Activated naive CD4-positive, alpha-beta T cell treated with anti-CD3 and anti-CD28 coated beads, Interleukin-2, amount 50 U/mL, for 72 hours (primary cell): ENCODE results near the gene PFDN5. TPM values are rescaled to one million over a fixed set of nuclear protein-coding genes. Genes with fewer than 3 reads are reported as not detected.

Experiments
- ATAC-seq, 2 donors: fragments of 150-1000 bp; cut with Tn5 transposase; 2 replicates each; pipeline ENCODE4 v1.10.0; 2021; ENCODE audit warnings: mild to moderate bottlenecking in 2 of 2, moderate library complexity in 2 of 2
- DNase-seq, 2 donors: peaks; one replicate each; pipeline ENCODE4 v3.0.0; 2021 to 2022; ENCODE audit warnings: low spot score in 2 of 2
- H3K27ac Mint-ChIP-seq, 2 donors: one replicate each; pipeline ENCODE4 v1.8.0; 2022; ENCODE audit warnings: mild to moderate bottlenecking in 2 of 2, mixed read lengths in 2 of 2
- H3K36me3 Mint-ChIP-seq, 2 donors: one replicate each; pipeline ENCODE4 v1.8.0; 2022; ENCODE audit warnings: mixed read lengths in 2 of 2
- H3K9me3 Mint-ChIP-seq, 2 donors: one replicate each; pipeline ENCODE4 v1.8.0; 2022; ENCODE audit warnings: mixed read lengths in 2 of 2
- total RNA-seq, 2 donors: library from RNA; stranded (reverse); gene quantifications; one replicate each; pipeline ENCODE4 v1.2.3, GENCODE V29; 2022

PFDN5 gene
- 100 to 1,000 TPM; 334 to 355 TPM for total RNA-seq

GRCh38 chr12:53295070-53295890 is at the start of gene PFDN5:
Gene PFDN5, plus strand, starts transcription at chr12:53295542. Its CDS starts 26 bp downstream, at chr12:53295568.
- ATAC-seq, result peak; percentile 76 to 83
- DNase-seq, result peak; percentile 78 to 84
- H3K9me3 Mint-ChIP-seq, result no peaks in the 10 kb centered on the region
- peak within 1 kb of the TSS; percentile 92 to 99 for H3K27ac Mint-ChIP-seq
- H3K36me3 Mint-ChIP-seq, result peaks cover 63 to 68% of the 10 kb centered on the region in 2 donors

GRCh38 chr12:53251477-53252348 is 43.6 kb upstream of the PFDN5 start:
- peak; percentile 78 to 93 for ATAC-seq
- peaks cover 8 to 20% of the 10 kb centered on the region in 2 donors for H3K36me3 Mint-ChIP-seq
- DNase-seq, result peak; percentile 73 to 89

DNA sequence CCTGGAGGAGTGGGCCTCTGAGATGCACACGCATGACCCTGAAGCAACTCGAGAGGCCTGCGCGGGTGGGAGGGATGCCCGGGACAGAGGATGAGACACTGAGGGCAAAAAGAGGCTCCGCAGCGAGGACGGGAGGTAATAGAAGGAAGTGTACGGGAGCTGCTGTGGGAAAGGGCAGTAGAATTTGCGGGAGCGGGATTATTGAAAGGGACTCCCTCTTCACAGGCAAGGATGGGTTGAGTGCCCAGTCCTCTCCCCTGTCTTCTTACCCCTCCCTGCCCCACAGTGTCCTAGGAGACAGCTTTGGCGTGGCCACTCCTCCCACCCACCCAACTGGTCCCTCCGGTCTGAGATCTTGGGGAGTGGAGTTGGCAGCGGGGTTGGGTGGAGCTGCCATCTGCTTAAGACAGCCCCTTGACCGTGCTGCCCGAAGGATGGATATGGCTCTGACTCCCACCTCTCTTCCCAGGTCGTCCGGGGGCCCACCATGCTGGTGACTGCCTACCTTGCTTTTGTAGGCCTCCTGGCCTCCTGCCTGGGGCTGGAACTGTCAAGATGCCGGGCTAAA is 42.9 kb upstream of the PFDN5 start:
- peak; percentile 14 to 21 for ATAC-seq

More at GRCh38 chr12:53251477-53252348, 43.6 kb upstream of the PFDN5 start:
- Mint-ChIP-seq H3K27ac (peak overlapping the region; percentile 94 to 99), H3K9me3 (no peaks in the 10 kb centered on the region)

GRCh38 chr12:53253298-53253697 is 42.0 kb upstream of the PFDN5 start:
- no peak for ATAC-seq
- no peak for DNase-seq
- Mint-ChIP-seq H3K36me3 (peaks cover 8 to 20% of the 10 kb centered on the region in 2 donors), H3K9me3 (no peaks in the 10 kb centered on the region), H3K27ac (peak overlapping the region; percentile 94 to 99)

More for the DNA sequence above, 42.9 kb upstream of the PFDN5 start:
- no peaks in the 10 kb centered on the region for H3K9me3 Mint-ChIP-seq
- H3K27ac Mint-ChIP-seq, result peak overlapping the region; percentile 94 to 99
- peaks cover 8 to 20% of the 10 kb centered on the region in 2 donors for H3K36me3 Mint-ChIP-seq
- no peak for DNase-seq

DNA sequence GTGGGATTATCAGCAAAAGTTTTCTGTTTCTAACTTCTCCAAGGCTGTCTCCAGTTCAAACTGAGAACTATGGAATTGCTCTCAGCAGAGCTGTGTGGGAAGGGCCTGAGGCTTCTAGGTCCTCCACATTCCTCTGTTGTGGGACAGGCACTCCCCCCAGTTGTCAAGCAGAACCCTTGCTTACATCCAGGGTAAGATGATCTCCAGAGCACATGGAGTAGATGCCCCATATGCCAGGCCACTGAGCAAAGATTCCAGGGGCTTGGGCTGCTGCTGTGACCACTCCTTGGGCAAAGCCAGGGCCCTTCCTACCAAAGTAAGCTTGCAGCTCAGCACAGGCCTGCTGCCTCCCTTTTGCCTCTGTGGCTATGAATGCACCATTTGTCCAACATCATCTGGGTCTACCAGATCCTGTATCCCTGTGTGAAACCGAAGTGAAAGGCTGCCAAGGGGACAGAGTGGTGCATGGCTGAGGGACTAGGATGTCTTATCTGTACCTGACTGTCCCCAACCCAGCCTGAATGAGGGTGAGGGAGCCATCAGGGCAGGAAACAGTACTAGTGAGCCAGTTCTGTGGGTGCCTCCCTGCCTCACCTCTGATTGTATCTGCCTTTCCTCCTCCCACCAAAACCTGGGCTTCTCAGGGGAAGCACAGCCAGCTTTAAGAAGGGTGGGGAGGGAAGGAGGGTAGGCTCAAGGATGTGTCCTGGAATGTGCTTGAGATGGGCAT is 40.4 kb upstream of the PFDN5 start:
- Mint-ChIP-seq H3K27ac (peak overlapping the region; percentile 38 to 66), H3K36me3 (peaks cover 8 to 20% of the 10 kb centered on the region in 2 donors), H3K9me3 (no peaks in the 10 kb centered on the region)
- no peak for DNase-seq
- ATAC-seq, result no peak

- H3K27ac Mint-ChIP-seq, result peak overlapping the region; percentile 6 to 66
- no peaks in the 10 kb centered on the region for H3K9me3 Mint-ChIP-seq
- H3K36me3 Mint-ChIP-seq, result peaks cover 8 to 20% of the 10 kb centered on the region in 2 donors
- ATAC-seq (no peak), DNase-seq (no peak)
These were observed 39.3 kb upstream of the PFDN5 start for GRCh38 chr12:53255996-53256395.

- H3K27ac Mint-ChIP-seq, result peak overlapping the region in 1 of 2 donors; percentile 13
- no peaks in the 10 kb centered on the region for H3K9me3 Mint-ChIP-seq
- no peak for ATAC-seq
- DNase-seq, result no peak
- H3K36me3 Mint-ChIP-seq, result peaks cover 0 to 6% of the 10 kb centered on the region in 2 donors
These were observed 36.5 kb upstream of the PFDN5 start for GRCh38 chr12:53258541-53259539.

- Mint-ChIP-seq H3K9me3 (no peaks in the 10 kb centered on the region), H3K36me3 (no peaks in the 10 kb centered on the region), H3K27ac (no peak overlapping the region)
- DNase-seq (no peak), ATAC-seq (no peak)
These were observed 35.5 kb upstream of the PFDN5 start for GRCh38 chr12:53259891-53260290.

DNA sequence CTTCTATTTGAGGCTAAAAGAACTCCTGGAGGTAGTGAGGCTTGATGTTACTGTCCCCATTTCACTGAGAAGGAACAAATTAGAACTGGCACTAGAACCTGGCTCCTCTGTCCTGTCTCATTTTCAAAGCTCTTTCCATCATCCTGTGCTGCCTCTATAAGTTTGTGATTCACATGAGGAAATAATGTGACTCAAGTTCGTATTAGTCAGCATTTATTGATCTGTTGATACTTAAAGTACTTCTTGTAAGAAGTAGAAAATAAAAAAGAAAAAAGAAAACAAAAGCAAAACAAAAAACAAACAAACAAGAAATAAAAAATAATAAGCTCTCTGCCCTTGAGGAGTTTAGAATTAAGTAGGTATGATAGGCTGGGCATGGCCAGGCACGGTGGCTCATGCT is 29.6 kb upstream of the PFDN5 start:
- H3K9me3 Mint-ChIP-seq, result no peaks in the 10 kb centered on the region
- ATAC-seq, result no peak
- H3K36me3 Mint-ChIP-seq, result peaks cover 26 to 28% of the 10 kb centered on the region in 2 donors
- peak overlapping the region in 1 of 2 donors; percentile 5 for H3K27ac Mint-ChIP-seq
- no peak for DNase-seq

DNA sequence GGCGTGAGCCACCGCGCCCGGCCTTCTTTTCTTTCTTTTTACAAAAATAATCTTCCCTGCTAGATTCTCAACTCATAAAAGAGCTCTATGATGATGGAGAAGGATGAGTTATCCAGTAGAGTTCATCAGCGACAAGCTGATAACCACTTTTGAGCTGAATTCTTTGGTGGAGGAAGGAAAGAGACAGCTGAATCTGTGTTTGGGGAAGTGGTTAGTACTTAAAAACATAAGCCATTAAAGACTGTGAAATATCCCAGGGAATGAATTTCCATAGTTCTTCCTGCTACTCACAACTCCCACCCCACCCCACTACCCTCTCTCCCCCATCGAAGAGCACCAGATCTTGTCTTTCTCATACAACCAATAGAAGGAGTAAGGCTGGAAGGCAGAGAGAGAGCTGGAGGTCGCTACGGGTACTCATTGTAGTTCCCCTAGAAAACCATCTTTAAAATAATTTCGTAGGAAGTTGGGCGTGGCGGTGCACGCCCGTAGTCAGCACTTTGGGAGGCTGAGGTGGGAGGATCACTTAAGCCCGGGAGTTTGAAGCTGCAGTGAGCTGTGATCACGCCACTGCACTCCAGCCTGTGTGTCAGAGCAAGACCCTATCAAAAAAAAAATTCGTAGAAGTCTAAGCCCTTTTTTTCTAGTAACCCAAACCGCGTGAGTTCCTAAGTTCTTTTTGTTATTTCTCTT is 27.9 kb upstream of the PFDN5 start:
- H3K36me3 Mint-ChIP-seq, result peaks cover 26 to 35% of the 10 kb centered on the region in 2 donors
- peak; percentile 48 to 57 for ATAC-seq
- H3K9me3 Mint-ChIP-seq, result no peaks in the 10 kb centered on the region
- no peak for DNase-seq
- H3K27ac Mint-ChIP-seq, result peak overlapping the region; percentile 94 to 100

DNA sequence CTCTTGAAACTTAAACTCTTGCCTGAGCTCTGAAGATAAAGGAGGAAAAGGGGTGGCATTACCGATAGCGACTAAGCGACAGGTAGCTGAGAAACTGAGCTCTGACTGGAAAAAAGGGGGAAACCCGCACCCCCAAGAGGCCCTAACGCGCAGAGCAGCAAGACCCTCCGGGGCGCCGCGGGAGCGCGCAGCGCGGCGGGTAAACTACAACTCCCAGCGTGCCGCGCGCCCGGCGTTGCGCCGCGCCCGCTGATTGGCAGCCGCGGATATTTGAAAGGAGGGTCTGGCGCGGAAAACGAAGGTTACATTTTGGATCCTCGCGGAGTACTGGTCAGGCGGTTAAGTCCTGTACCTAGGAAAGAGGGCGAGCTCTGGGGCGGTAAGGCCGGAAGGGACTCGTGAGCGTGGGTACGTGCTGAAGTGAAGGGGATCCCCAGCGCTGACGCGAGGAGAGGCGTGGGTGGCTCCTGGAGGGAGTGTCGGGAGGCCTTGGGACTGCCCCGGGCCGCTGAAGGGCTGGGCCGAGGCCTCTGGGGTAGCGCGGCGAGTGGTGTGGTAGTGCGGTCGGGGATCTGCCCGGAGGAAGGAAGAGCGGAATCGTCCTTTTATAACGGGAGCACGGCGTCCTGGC is 27.2 kb upstream of the PFDN5 start, which contains the start of gene ESPL1:
Gene ESPL1 (plus strand): TSS at position 301 of the 631 bp plus-strand sequence. CDS start 468 bp downstream, outside the sequence.
- ATAC-seq, result peak; percentile 93 to 95
- DNase-seq, result peak; percentile 83 to 95
- Mint-ChIP-seq H3K9me3 (no peaks in the 10 kb centered on the region), H3K36me3 (peaks cover 26 to 35% of the 10 kb centered on the region in 2 donors), H3K27ac (peak within 1 kb of the TSS; percentile 94 to 100)

- ATAC-seq, result peak; percentile 7 to 10
- Mint-ChIP-seq H3K27ac (peak overlapping the region; percentile 94 to 100), H3K9me3 (no peaks in the 10 kb centered on the region), H3K36me3 (peaks cover 26 to 36% of the 10 kb centered on the region in 2 donors)
- DNase-seq, result no peak
These were observed 26.4 kb upstream of the PFDN5 start for GRCh38 chr12:53268630-53269562.

- Mint-ChIP-seq H3K27ac (no peak overlapping the region), H3K9me3 (no peaks in the 10 kb centered on the region), H3K36me3 (peaks cover 19 to 46% of the 10 kb centered on the region in 2 donors)
- DNase-seq, result no peak
- no peak for ATAC-seq
These were observed 20.9 kb upstream of the PFDN5 start for GRCh38 chr12:53274445-53274844.
